ENCODE data around the gene LMX1A.

Gene LMX1A

DNA sequence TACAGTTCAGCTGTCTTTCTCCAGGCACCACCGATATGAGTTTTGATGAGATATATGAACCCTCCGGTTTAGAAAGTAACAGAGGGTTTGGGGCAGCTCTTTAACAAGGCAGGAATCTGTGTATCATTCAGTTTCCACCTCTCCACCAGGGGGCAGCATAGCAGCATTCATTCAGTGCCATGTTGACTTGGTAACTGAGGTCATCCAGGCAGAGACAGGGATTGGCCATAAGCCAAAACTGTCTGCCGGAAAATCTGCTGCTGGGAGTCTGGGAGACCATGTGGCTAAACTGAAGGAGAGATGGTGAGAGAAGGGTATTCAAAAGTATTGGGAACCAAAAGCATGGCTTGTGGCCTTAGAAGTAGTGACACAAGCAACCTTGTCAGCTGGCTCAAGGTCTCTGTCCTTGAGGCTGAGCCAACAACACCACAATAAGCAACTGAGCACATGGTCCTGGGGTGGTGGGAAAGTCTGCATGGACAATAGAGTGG lies 98.5 kb downstream of the LMX1A start:
- DNase-seq, result peak; percentile 48 to 55

GRCh38 chr1:165254896-165255625 lies 101.5 kb downstream of the LMX1A start:
- DNase-seq, result no peak

GRCh38 chr1:165254376-165254775 lies 102.1 kb downstream of the LMX1A start:
- no peak for DNase-seq

DNA sequence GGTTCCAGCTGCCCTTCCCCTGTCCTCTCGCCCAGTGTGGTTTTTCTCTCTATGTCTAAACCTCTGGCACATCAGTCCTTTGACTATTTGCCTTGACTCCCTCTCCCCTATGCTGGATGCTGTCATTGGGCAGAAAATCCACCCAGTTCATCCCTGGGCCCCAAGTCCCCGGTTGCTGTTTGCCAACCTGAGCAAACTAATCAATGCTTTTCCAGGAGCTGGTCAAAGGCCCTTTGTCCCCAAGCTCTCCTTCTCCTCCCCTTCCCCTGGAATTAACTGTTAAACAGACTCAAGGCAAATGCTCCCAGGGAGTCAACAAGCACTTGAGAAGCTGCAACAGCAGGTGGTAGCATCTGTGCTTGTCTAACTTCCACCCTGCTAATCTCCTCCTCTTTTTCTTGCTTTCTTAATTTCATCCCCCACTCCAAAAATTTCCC lies 102.7 kb downstream of the LMX1A start:
- no peak for DNase-seq

GRCh38 chr1:165248969-165249571 lies 107.4 kb downstream of the LMX1A start:
- DNase-seq, result no peak

DNA sequence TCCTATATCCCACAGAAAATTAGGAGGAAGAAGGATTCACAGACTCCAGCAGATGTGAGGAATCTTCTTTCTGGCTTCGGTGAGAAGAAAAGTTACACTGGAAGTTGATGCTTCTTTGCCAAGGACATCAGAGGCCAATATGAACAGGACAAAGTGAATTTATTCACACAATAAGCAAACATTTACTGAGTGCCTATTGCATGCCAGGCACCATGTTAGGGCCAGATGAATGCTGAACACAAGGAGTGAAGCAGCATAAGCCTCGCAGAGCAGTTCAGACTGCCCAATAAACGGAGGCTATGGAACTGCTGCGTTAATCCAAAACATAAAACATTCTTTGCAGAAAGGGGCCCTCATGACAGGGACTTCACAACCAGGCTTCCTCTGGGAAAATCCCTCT lies 114.6 kb downstream of the LMX1A start:
- DNase-seq, result no peak

GRCh38 chr1:165241321-165241720 lies 115.2 kb downstream of the LMX1A start:
- no peak for DNase-seq

- DNase-seq, result no peak
These were observed 116.0 kb downstream of the LMX1A start for GRCh38 chr1:165240492-165240891.

DNA sequence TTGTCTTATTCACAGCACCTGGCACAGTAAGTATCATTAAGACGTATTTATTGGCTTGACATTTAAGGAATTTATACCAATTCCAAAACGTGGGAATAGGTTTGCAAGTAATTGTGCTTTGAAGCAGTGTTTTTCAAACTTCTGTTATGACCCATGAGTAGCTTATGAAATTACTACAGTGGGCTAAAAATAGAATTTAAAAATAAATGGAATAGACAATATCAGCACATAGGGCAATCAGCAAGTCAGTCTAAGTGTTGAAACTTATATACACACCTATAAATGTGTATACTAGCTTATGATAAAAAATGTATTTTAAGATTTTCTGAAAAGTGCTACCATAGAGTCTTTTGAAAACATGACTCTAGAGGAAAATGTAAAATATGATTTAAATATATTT lies 116.6 kb downstream of the LMX1A start:
- DNase-seq, result no peak

- DNase-seq, result no peak
These were observed 120.7 kb downstream of the LMX1A start for GRCh38 chr1:165235777-165236291.

DNA sequence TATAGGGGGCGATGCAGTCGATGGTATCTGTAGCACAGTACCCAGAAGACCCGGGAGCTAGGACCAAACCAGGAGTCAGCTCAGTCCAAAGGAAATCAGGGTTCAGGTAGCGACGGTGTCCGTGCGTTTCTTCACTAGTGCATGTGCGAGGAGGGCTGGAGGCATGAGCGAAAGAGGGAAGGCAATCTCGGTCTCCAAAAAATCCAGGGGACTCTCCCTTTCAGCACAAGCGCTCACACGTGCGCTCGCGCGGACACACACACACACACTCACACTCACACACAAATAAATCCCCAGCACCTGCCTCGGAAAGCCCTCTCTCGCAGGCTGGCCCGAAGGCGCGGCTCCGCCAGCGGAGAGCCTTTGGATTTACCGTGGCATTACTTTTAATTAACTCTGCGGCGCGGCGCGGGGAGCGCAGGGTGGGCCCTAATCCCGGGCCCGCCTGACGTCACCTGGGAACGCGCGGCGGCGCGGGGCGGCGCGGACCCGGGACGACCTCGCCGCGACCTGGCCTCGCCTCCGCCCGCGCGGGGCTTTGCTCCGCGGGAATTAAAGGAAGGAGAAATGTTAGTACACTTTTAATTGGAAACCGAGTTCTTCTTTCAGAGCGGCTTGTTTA lies 121.2 kb downstream of the LMX1A start:
- DNase-seq, result no peak

- no peak for DNase-seq
These were observed 122.4 kb downstream of the LMX1A start for GRCh38 chr1:165234149-165234548.

- DNase-seq, result no peak
These were observed 127.8 kb downstream of the LMX1A start for GRCh38 chr1:165228676-165229075.

- no peak for DNase-seq
These were observed 128.3 kb downstream of the LMX1A start for GRCh38 chr1:165228111-165228655.

- no peak for DNase-seq
These were observed 130.2 kb downstream of the LMX1A start for GRCh38 chr1:165226326-165226725.

DNA sequence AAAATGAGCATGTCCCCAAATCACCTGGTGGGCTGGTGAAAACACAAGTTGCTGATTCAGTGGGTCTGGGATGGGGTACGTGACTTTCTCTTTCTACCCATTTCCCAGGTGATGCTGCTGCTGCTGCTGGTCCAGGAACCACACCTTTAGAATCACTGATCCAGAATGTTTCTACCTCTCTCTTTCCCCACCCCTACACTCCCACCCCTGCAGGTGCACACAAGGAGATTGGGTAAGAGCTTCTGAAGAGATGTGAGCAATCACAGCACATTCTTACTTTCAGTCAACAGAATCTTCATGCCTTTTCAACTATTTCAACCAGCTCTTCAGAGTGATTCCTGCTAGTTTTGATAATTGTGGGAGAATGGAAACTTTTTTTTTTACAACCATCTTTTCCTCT lies 130.9 kb downstream of the LMX1A start:
- no peak for DNase-seq

- no peak for DNase-seq
These were observed 131.5 kb downstream of the LMX1A start for GRCh38 chr1:165225062-165225461.

GRCh38 chr1:165224504-165224903 lies 132.0 kb downstream of the LMX1A start:
- DNase-seq, result no peak

GRCh38 chr1:165222580-165222979 lies 133.9 kb downstream of the LMX1A start:
- no peak for DNase-seq

DNA sequence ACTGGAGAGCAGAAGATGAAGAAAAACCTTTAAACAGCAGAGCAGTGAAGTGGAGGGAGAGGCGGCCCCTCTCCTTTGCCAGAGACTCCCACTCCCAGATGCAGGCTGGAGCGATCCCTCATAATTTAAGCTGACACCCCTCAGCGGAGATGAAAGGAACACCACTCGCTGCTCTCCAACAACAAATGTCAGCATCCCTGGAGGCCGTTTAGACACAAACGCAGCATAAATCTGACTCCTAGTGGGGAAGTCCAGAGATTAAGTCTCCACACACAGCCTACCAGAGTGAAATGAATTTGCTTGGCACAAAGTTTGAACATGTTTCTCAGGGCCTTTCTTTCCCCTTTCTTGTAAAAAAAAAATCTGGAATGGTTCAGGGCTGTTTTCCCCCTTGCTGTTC lies 137.8 kb downstream of the LMX1A start:
- no peak for DNase-seq

GRCh38 chr1:165217958-165218357 lies 138.6 kb downstream of the LMX1A start:
- no peak for DNase-seq

DNA sequence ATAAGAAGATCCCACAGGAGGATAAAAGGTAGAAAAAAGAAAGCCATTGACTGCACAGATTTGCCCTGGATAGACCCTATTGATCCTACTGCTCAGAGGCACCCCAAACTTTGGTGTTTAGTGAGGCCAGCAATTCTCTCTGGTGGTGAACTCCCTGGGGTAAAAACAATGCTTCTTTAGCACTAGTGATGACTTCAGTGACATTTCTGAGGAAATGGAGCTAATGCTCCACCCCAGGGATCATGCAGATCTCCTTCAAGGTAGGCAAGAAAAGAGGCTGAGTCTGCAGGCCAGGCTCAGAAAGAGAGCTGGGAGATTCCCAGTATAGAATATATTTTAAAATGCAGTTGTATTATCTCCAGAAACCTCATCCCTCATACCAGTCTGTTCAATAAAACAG lies 140.3 kb downstream of the LMX1A start:
- DNase-seq, result no peak

DNA sequence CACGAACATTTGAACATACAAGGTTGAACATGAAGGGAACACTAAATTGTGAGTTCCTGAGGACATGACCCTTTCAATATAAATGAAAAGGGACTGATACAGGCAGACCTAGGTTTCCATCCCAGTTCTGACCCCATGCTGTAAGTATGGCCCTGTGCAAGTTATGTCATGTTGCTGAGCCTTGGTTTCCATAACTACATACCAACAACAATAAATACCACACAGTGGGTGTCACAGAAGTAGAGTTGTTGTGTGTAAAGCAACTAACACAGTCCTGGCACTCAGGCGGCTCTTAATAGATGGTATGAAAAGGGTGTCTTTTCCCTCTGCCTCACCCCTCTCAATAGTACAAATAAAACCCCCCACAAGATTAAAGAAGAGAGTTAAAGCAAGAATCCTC lies 140.8 kb downstream of the LMX1A start:
- DNase-seq, result no peak

DNA sequence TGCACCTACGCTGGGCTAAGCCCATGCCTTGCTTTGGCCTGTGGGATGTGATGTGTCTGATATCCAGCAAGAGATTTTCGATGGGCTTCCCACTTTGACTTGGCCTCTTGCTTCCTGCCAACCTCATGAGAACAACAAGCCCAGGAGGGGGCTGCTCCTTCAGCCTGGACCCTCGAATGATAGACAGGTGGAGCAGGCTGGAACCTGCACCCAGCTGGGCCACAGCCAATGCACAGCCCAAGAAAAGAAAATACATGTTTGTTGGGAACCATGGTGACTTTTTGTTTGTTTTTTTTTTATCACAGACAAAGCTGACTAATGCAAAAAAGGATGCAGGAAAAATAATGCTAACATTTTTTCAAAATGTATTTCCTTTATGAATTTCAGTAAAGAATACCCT lies 144.3 kb downstream of the LMX1A start:
- DNase-seq, result no peak

Measured in stimulated activated CD4-positive, alpha-beta T cell treated with anti-CD3 and anti-CD28 coated beads, Interleukin-2, amount 100 ng/mL, for 48 hours (primary cell).